NCI-H2227 (cell line): ENCODE results near the gene QSOX2.

ENCODE experiments used
- DNase-seq: peaks from one replicate; lab custom pipeline; 2025; ENCODE audit not compliant: unreplicated experiment; lab: John Stamatoyannopoulos, UW

The QSOX2 gene

GRCh38 chr9:136252281-136252680, 6.7 kb upstream of the QSOX2 start:
- no peak for DNase-seq

DNA sequence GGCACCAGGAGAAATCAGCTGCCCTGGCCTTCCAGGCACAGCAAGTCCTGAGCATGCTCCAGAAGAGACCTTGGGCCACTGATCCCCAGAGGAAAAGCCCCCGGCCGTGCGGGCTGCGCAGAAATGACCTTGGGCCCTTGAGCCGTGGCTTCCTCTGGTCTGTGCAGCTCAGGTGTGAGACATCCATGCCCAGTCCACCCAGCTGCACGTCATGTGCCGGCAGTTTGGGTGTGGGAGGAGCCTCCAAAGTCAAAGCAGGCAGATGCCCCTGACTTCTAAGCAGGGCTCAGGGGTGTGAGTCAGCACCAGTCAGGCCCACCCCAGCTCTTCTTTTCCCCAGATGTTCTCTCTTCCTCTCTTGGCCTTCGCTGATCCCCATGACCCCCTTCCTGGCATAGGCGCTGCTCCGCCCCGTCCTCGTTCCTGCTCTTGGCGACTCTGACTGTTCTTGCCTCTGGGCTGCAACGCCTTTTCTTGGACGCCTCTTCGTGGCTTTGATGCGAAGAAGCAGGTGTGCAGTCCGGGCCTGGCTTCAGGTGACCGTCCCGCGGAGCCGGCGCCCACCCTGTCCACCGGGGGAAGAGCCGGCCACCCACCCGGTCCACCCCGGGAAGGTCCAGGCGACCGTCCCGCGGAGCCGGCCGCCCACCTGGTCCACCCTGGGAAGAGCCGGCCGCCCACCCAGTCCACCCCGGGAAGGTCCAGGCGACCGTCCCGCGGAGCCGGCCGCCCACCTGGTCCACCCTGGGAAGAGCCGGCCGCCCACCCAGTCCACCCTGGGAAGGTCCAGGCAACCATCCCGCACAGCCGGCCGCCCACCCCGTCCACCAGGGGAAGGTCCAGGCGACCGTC, 5.9 kb upstream of the QSOX2 start:
- no peak for DNase-seq

- no peak for DNase-seq
Observed at GRCh38 chr9:136250676-136251075, 5.1 kb upstream of the QSOX2 start.

DNA sequence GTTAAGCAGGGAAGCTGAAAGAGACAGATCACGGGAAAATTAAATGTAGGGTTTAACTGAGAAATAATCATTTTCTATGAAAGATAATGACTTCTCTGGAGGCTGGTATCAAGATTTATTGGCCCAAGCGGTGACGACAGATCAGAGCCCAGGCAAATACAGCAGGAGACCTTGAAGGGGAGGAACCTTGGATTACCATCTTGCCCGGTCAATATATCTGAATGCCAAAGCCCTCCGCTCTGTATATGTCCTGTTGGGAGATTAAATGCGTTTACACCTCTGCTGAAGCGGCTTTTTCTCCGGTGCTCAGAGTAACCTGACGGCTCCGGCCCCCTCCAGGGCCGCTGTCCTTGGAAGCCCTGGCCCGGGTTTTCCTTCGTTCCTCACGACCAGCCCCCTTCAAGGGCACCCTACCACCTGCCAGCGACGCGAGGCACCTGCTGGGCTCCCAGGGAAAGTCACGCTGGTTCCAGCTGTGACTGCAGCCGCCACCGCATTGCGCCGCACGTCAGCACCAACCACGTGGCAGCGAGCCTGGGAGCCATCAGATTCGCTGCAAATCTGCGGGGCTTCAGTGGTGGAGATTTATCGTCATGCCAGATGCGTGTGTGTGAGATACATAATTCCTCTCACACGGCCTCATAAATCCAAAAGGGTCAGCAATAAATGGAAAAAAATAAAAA, 4.4 kb upstream of the QSOX2 start:
- DNase-seq = no peak

- DNase-seq = no peak
Observed at GRCh38 chr9:136248951-136249876, 3.6 kb upstream of the QSOX2 start.

- DNase-seq = no peak
Observed at GRCh38 chr9:136247947-136248637, 2.5 kb upstream of the QSOX2 start.

GRCh38 chr9:136247551-136247916, 1.9 kb upstream of the QSOX2 start:
- DNase-seq = no peak

DNA sequence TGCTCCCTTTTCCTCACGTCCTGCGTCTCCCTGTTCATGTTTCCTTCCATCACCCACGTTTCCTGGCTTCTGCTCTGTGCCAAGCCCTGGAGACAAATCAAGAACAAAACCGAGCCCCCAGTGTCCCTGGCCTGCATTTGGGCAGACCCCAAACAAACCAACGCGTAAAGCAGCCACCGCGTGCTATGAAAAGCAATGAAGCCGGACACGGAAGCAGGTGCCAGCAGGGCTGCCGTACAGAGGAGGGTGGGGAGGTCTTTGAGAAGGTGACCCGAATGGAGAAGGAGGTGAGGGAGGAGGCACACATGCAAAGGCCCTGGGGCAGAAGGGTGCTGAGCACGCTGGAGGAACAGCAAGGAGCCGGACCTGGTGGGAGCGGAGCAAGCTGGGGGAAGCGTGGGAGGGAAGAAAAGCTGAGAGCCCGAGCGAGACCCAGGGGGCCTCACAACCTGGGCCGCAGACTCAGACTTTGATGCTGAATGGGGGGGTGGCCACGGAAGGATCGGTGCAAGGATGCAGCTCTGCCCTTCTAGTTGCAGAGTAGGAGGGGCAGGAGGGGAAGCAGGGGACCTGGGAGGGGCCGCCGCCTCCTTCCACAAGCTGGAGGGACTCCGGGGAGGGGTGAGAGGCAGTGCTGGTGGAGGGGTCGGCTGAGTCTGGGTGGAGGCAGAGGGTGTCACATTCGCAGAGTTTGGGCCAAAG, 1.4 kb upstream of the QSOX2 start:
- DNase-seq = no peak

DNA sequence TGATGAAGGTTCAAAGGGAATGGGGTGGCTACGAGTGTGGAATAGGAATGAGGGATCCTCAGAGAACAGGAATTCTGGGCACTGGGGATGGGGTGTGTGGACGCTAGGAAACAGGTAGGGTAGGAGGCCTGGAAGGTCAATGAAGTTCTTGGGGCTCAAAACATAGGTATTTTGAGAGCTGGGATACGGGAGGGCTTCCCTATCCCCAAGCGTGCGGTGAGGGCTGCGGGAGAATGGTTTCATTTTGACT, 718 bp downstream of the QSOX2 start:
- DNase-seq = no peak

DNA sequence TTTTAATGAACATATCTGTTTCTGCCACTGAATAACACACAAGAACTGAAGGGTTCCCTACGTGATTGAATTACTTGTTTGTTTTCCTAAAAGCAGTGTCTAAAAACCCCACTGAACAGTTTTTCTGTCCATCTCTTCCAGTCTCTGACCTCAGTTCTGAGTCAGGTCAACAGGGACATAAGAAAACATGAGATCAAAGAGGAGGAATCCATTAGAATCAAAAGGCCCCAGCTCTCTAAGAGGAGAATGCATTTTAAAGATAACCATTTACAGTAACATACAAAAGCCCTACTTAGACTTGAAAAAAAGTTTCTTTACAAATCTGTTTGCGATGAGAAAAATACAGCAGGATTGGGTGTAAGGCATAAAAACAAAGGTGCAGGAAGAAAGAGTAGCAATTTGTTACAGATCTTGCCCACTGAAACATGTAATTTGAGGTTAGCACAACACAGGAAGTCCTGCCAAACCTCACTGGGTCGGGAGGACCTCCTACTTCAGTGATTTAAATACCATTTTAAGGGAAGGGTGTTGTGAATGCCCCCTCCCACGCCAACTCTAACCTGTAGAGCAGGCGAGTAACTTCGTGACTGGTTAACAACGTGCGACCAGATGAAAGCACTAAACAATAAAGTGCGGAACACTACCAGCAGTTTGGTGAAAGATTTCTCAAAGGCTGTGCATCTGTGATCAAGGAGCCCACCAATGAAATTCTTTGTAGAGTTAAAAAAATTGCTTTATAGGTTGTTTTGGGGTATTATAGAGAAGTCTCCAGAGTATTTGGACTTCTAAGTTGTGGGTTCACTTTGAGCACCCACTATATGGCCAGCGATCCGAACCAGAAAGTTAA, 1.3 kb downstream of the QSOX2 start:
- peak; percentile 29 for DNase-seq

- no peak for DNase-seq
Observed at GRCh38 chr9:136243631-136244030, 2.0 kb downstream of the QSOX2 start.

- no peak for DNase-seq
Observed at GRCh38 chr9:136242918-136243525, 2.6 kb downstream of the QSOX2 start.

DNA sequence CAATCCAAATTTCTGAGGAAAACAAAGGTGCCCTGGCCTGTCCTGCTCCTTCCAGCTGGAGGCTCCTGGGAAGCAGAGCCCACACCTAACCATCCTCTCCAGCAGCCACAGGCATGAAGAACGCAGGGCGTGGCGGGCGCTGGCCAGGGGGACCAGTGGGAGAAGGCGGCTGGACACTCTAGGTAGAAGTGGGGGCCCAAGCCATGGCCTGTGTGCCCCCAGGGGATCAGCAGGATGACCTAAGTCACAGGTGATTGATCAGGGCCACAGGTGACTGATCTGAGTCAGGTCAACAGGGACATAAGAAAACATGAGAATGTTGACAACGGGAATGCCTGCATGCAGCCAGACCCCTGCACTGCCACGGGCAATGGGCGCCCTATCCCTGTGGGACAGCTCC, 3.4 kb downstream of the QSOX2 start:
- no peak for DNase-seq

DNA sequence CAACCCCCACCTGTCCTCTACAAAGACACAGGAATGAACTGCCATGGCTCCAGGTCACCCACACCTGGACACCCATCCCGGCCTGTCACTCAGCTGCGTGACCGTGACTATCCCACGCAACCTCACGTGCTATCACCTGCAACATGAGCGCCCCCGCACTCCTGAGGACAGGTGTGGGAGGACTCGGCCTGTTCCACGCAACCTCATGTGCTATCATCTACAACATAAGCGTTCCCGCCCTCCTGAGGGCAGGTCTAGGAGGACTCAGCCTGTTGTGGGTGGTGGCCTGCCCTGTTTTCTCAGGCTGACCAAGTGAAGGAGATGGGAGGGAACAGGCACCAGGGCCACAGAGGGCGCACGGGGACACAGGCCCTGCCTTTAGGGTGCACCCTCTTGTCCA, 4.1 kb downstream of the QSOX2 start:
- no peak for DNase-seq

DNA sequence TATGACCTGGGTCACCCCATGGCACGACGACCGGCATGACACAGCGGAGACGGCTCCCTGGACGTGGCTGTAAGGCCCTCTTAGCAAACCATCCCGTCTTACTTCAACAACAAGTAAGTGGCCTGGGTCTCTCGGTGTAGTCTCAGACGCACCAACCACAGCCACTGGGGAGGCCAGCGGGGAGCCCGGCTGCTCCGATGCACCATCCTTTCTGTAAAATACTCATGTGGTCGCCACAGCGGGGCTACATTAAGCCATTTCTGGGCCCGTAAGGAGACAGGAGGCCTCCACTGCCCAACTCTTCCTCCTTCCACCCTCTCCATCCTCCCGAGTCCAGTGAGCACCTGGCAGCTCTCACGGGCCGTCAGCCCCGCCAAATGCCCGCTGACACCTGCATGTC, 4.7 kb downstream of the QSOX2 start:
- DNase-seq = no peak

DNA sequence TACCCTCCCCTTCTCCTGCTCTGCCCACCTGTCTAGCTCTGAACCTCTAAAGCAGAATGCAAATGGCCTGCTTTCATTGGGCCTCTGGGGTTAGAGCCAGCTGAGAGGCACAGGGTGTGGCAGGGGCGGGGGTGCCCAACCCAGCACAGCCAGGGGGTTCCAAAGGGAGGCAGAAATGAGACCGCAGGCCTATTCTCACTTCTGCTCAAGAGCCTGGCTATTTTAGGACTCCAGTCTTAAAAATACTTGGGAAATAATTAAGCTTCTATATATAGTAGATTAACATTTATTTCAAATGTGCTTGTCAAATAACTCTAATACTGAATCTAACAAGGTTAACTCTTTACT, 5.7 kb downstream of the QSOX2 start:
- no peak for DNase-seq

- no peak for DNase-seq
Observed at GRCh38 chr9:136239135-136239982, 6.3 kb downstream of the QSOX2 start.

GRCh38 chr9:136238342-136238732, 7.3 kb downstream of the QSOX2 start:
- DNase-seq = no peak
